GM21515 (cell line): ENCODE results near the gene TAGLN3.
"Not testable (repeated sequence)": the region's sequence is repeated elsewhere in the genome, so short reads cannot be mapped to it uniquely, and the experiment has no call there.

Experiments used
- ATAC-seq: cut with Tn5 transposase; IDR thresholded peaks from one replicate; pipeline ENCODE4 v1.9.1; 2021; ENCODE audit not compliant: unreplicated experiment

The TAGLN3 gene

DNA sequence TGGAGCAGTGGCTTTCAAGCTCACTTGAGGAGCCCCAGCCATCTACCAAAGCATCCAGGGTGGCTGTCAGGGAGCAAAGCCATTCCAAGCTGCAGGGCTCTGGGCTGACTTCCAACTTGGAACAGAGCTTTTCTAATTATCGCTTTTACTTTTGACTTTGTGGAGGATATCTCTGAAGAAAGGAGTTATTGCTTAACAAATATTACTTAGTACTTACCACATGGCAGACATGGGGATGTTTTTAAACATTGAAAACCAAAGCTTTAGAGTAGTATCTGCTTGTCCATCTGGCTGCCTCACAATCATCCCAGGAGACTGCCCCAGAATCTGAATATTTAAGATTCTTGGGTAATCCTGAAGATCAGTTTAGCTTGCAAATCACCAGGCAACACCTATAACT, 8.9 kb downstream of the TAGLN3 start:
- ATAC-seq = no peak

DNA sequence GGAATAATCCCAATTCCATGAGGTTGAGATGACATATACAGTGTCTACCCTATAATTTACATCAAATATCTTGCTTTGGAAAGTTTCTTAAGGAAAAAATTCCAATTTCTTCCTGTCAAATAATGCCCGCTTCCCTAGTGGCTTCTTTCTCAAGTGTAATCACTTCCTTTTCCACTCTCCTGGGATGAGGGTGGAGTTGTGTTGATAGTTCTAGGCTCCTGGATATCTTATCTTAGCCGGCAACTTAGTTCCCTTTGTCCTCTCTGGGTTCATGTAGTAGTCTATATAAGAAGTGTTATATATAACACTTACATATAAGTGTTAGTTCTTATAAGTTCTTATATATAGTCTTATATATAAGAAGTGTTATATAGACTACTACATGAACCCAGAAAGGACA, 10.9 kb downstream of the TAGLN3 start:
- ATAC-seq = no peak

- ATAC-seq = no peak
Measured at GRCh38 chr3:112010636-112011035, 11.9 kb downstream of the TAGLN3 start.

DNA sequence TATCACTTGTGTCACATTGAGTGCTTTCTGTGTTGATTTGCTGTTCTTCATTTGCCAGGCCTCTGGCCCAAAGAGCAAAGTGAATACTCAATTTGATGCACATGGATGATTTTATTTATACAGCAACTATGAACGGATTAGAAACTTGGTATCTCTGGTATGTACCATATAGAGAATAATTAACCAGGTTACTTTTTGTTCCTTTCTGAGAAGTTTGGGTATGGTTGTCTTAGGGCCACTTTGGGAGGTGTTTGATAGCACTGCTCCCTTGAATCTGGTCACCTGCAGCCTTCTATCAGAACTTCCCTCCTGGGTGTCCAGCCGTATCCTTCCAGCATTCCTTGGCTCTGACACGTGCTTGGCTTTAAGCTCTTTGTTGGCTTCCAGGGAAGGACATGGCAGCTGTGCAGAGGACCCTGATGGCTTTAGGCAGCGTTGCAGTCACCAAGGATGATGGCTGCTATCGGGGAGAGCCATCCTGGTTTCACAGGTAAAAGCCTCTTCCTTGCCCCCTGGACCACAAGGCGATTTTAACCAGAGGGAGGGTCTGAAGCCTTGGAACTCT, 12.7 kb downstream of the TAGLN3 start:
- ATAC-seq = no peak

- ATAC-seq = no peak
Measured at GRCh38 chr3:112012205-112012992, 13.7 kb downstream of the TAGLN3 start.

- peak; percentile 84 for ATAC-seq
Measured at GRCh38 chr3:112013058-112013783, 14.5 kb downstream of the TAGLN3 start.

DNA sequence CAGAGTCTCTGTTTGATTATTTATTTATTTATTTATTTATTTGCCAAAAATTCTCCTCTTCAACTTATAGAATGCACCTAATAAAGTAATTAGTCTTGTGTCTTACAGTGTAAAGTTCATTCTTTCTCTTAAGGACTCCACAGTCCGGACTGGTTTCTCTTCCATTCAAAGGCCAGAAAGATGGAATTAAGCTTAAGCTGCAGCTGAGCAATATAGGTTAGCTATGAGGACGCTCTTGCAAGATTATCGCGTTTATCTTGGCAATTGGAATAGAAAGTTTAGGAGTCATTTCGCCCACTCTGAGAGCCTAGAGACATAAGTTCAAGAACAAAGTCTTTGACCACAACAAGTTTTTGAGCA, 15.0 kb downstream of the TAGLN3 start:
- ATAC-seq = peak; percentile 11

DNA sequence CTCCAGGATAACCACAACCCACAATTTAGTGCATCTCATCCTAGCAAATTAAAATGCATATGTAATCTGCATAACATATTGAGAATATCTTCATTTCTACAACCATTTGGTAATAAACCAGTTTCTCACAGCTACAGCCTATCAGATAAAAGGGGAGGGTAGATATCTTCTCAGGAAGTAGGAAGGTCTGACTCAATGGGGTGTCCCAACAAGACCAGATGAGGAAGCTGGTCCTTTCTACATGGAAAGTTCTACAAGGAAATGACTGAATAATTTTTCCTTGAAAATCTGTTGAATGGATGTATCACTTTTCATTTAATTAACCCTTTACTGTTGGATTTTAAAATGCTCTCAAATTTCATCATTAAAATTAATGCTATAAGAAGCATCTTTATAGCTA, 18.4 kb downstream of the TAGLN3 start:
- ATAC-seq = no peak

DNA sequence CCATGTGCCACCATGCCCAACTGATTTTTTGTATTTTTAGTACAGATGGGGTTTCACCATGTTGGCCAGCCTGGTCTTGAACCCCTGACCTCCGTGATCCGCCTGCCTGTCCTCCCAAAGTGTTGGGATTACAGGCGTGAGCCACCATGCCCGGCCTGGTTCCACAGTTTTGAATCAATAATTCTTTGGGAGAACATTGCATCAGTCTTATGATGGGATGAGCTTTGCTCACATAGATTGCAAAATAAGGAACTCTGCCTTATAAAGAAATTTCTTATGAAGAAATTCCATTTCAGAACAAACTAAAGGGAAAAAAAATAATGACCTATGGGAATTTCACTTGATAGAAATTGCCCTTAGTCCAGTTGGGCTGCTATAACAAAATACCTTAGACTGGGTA, 20.0 kb downstream of the TAGLN3 start:
- no peak for ATAC-seq

- no peak for ATAC-seq
Measured at GRCh38 chr3:112019716-112020115, 21.0 kb downstream of the TAGLN3 start.

GRCh38 chr3:112020674-112021085, 22.0 kb downstream of the TAGLN3 start:
- ATAC-seq = no peak

GRCh38 chr3:112027142-112027541, 28.4 kb downstream of the TAGLN3 start:
- ATAC-seq = no peak

- ATAC-seq = no peak
Measured at GRCh38 chr3:112027826-112028225, 29.1 kb downstream of the TAGLN3 start.

- ATAC-seq = no peak
Measured at GRCh38 chr3:112030901-112031300, 32.2 kb downstream of the TAGLN3 start.

DNA sequence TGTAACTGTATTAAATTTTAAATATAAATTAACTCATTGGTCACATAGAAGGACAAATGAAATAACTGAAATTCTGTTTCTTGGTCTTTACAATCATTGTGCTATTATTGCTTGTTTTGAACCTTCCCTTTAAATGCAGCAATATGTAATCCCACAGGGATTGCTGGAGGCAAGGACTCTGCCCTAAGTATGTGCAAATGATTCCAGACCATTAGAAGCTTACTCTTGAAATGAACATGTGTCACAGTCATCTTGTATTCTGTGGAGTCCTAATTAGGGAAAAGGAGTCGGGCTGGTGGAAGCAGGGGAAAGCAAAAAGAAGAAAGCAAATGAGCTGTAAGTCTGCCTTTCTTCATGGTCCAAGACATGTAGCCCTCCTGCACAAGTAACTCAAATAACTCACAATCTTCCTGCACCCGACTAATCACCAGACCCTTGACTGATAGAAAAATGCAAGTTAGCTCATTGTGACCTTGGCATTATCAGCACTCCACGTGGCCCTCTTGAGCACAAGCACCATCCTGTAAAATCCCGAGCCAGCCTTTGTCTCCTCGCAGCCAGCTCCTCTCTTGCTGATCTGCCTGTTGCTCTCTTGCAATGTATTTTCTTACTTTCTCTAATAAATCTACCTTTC, 33.5 kb downstream of the TAGLN3 start:
- ATAC-seq = no peak

- ATAC-seq = no peak
Measured at GRCh38 chr3:112034436-112034835, 35.7 kb downstream of the TAGLN3 start, which contains the start of gene TMPRSS7. TSS of gene TMPRSS7 (plus strand) at chr3:112034736. CDS start at chr3:112034846, 110 bp downstream.

GRCh38 chr3:112035241-112035640, 36.5 kb downstream of the TAGLN3 start:
- no peak for ATAC-seq

DNA sequence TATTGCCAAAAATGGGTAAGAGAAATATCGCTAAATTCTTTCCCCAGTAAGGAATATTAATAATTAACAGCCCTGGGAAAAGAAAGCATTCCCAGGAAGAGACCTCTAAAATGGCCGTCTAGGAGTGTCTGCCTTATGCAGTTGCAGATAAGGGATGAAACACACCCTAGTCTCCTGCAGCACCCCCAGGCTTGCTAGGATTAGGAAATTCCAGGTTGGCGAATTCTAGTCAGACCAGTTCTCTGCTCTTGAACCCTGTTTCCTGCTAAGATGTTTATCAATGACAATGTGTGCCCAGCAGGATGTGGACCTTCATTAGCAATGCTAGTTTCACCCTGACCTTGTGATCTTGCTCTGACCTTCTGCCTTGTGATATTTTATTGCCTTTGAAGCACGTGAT, 38.5 kb downstream of the TAGLN3 start:
- ATAC-seq = not testable (repeated sequence)

DNA sequence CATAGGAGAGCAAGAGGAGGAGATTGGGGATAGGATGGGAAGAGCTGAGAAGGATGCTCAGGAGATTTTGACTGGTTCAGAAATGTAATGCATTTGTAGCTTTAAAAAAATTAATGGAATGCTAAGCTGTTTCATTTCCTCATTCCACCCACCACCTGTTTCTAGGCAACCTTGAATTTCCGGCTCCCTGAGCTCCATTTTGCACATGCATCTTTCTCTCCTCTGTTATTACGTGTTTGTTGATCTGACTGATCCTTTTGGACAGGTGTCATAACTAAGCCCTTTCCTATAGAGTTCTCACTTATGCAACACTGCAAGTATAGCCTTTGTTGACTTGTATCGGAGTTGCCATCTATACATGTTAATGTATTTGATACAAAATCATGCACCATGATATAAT, 40.1 kb downstream of the TAGLN3 start:
- no peak for ATAC-seq

- no peak for ATAC-seq
Measured at GRCh38 chr3:112041321-112041720, 42.6 kb downstream of the TAGLN3 start.

DNA sequence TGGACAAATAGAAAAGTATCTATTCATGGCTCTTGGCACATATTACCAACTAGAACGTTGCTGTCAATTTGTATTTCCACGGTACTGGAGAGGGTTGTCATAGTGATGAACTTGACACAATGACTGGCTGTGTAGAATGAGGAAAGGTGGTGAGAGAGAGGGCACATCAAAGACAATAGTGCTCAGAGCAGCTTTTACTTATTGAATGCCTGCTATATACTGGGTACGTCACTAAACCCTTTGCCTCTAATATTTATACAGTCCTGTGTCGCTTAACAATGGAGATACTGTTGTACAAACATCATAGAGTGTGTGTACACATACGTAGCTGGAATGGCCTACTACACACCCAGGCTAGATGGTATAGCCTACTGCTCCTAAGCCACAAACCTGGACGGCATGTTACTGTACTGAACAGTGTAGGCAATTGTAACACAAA, 44.1 kb downstream of the TAGLN3 start:
- ATAC-seq = no peak
